ENCODE results near the gene CALHM6.

- TF ChIP-seq, protein P1, sequence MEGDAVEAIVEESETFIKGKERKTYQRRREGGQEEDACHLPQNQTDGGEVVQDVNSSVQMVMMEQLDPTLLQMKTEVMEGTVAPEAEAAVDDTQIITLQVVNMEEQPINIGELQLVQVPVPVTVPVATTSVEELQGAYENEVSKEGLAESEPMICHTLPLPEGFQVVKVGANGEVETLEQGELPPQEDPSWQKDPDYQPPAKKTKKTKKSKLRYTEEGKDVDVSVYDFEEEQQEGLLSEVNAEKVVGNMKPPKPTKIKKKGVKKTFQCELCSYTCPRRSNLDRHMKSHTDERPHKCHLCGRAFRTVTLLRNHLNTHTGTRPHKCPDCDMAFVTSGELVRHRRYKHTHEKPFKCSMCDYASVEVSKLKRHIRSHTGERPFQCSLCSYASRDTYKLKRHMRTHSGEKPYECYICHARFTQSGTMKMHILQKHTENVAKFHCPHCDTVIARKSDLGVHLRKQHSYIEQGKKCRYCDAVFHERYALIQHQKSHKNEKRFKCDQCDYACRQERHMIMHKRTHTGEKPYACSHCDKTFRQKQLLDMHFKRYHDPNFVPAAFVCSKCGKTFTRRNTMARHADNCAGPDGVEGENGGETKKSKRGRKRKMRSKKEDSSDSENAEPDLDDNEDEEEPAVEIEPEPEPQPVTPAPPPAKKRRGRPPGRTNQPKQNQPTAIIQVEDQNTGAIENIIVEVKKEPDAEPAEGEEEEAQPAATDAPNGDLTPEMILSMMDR (IDR thresholded peaks at IDR 0.05; ENCODE audit: low read length), result no peak
- TF ChIP-seq EZH2 (IDR thresholded peaks at IDR 0.05; ENCODE audit: borderline replicate concordance, low read length), result no peak
These were observed 10.4 kb downstream of the CALHM6 start for GRCh38 chr6:116471531-116471930.

Measured in OCI-LY1 (cell line).